HG03442 (cell line): ENCODE data around the gene IHH.
A peak's percentile ranks its signal among the peaks of the same experiment; 100 is the strongest.

Experiments used
- ATAC-seq: cut with Tn5 transposase; IDR thresholded peaks from one replicate; pipeline ENCODE4 v1.9.1; 2021; ENCODE audit warnings: mild to moderate bottlenecking, moderate library complexity; ENCODE audit not compliant: unreplicated experiment

Gene IHH

DNA sequence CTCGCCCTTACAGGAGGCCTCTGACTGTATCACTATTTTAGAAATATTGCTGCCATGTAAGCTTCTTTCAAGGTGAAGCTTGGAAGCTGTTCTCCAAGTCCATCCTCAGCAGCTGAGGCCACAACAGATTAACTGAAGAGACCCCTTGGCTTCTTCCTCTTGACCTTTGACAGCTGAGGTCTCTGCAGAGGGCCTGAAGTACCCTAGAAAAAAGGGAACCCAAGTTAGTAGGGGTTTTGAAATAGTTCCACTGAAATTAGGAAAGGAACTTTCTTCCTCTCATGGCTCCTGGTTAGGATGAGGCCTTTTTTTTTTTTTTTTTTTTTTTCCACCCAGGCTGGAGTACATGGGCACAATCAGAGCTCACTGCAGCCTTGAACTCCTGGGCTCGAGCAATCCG is 15.5 kb upstream of the IHH start:
- no peak for ATAC-seq

DNA sequence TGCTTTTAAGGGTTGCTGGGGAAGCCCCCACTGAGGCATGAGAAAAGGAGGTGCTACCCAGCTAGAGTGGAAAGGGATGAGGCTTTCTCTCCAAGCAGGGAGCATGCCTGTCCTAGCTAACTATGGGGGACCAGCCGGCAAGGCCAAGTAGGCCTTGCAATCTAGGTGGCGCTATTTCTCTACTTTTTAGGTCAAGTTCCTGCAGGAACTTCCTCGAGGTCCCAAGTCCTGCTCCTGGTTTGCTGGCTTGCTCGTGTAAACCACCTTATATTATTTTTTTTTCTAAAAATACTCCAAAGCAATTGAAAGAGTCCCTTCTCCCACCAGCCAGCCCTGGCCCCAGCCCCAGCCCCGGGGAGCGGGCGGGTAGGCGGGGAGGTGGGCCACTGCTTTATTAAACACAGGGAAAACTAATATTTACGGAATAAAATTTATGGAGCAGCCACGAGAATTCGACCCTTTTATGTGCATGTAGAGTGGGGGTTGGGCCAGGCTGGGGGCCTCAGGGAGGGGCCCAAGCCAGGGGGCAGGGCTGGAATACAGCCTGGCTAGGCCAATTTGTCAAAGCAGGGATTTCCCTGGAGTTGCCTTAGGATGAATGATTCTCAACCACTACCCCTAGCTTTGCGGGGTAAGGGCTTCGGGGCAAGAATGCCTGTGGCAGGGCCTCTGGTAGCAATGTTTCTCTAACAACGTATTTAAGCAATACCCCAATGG is 12.8 kb upstream of the IHH start:
- ATAC-seq: no peak

DNA sequence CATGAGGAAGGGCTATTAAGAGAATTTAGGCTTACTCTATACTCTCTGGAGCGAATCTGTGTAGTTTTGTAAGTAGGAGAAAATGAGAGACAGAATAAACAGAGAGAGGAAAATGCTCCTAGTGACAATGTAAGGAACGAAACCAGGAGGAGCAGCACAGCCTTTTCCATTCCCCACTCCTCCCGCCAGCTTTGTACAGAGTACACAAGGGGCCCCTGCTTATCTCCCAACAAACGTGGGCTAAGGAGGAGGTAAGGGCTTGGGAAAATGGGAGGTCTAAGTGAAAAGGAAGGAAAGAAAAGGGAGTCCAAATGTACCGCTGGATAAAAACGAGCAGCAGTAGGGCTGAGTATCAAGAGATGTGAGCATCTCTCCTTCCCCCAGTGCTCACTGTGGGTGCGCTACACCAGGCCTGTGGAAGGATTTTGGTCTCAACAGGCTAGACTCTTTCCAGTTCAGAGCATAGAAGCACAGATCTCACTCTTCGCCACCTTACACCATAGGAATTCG is 12.1 kb upstream of the IHH start:
- ATAC-seq: no peak

DNA sequence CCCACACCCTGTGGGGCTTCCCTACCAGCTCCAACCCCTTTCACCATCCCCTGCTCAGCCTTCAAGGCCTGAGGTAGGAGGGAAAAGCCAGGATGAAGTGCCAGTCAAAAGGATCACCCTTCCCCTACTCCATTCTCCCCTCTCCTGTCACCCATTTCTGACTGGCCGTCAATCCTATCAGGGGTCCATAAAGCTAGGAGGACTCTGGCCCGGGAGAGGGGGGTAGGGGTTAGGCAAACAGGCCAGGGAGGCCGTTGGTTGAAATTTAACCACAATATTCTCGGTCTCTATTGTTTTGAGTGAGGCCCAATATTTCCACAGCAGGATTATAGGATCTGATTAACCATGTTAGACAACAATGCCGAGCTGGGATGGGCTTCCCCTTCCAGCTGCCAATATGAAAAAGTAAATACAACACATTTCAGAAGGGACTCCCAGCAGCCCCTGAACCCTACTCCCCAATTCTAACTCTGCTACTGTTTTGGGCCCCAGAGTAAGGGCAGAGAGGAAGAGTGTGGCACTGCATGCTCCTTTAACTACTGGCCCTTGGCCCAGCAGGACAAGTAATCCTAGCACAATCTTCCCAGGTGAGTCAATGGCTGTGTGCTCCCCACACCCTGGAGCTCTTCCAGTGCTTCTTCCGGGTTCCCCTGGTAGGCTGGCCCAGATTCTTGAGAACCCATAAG is 10.6 kb upstream of the IHH start:
- ATAC-seq: no peak

DNA sequence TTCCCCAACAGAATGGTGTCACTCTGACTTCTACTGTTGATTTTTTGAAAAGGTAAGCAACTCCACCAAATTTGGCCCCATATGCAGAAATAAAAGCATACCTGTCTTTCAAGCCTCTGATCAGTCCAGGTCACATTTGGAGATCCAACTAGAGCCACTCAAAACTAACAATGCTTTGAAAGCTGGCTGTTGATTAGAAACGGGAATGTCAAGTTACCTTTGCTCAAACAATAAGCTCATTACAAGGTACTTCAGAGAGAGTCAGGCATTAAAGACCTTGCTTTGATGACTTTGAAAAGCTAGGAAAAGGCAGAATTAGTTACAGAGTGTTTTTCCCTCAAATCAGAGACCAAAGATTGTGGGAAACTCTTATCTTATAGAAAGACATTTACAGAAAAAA is 4.8 kb upstream of the IHH start:
- no peak for ATAC-seq

DNA sequence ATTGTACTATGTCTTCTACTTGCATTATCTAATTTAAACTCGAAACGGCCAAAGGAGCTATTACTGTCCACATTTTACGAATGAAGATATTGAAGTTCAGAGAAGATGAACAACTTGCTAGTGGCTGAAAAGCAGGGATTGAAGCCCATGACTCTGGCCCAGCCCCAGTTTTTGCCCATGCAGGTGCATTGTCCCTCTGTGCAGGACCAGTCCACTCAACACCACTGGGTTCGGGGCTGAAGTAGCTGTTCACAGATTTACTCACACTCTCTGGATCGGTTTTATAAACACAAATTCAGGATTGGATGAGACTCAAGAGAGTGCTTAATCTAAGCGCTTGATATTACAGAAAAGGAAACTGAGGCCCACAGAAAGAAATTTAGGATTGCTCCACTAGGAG is 1.4 kb upstream of the IHH start:
- ATAC-seq: no peak

DNA sequence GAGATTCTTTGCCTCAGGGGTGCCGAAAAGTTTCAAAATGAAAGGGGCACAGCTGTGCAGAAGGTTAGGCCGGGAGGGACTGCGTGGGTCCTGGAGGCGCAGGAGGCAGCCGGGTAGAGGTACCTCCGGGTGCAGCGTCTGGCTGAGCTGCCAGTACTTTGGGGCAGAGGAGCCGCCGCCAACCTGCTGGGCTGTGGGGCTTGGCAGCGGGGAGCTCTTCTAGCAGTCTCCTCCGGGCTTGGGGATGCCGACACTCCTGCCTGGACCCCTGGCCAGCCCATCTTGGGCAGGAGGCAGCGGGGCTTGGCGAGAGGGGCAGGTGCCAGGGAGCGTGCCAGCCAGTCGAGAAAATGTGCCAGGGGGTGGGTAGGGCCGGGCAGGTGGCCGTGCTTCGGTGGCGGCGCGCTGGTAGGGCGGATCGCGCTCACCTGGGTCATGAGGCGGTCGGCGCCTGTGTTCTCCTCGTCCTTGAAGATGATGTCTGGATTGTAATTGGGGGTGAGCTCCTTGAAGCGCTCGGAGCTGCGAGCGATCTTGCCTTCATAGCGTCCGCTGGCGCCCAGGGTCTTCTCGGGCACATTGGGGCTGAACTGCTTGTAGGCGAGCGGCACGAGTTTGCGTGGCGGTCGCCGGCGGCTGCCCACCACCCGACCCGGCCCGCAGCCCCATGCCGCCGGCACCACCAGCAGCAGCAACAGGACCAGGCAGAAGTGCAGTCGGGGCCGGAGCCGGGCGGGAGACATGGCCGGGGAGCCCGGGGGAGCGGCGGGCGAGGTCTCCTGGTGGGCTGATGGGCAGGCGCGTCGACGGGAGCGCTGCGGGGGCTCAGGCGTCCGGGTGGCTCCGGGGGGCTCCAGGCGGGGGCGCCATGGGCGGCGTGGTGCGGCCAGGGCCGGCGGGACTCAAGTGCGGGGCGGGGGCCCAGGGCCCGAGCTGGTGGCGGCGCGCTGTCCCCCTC is 717 bp downstream of the IHH start:
- no peak for ATAC-seq

DNA sequence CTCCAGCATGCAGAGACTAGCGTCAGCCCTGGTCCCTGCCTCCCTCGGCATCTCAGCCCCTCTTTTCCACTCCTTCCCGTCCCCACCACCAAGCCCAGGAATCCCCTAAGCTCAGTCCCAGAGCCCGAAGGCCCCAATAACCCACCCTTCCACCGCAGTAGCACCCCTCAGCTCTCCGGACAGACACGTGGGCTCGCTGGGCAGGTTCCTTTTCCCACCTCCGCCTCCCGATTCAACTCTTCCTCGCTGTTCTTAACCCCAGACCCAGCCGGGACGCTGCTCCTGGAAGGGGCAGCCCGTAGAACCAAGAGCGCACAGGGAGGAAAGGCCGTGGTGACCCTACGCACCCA is 1.4 kb downstream of the IHH start:
- no peak for ATAC-seq

DNA sequence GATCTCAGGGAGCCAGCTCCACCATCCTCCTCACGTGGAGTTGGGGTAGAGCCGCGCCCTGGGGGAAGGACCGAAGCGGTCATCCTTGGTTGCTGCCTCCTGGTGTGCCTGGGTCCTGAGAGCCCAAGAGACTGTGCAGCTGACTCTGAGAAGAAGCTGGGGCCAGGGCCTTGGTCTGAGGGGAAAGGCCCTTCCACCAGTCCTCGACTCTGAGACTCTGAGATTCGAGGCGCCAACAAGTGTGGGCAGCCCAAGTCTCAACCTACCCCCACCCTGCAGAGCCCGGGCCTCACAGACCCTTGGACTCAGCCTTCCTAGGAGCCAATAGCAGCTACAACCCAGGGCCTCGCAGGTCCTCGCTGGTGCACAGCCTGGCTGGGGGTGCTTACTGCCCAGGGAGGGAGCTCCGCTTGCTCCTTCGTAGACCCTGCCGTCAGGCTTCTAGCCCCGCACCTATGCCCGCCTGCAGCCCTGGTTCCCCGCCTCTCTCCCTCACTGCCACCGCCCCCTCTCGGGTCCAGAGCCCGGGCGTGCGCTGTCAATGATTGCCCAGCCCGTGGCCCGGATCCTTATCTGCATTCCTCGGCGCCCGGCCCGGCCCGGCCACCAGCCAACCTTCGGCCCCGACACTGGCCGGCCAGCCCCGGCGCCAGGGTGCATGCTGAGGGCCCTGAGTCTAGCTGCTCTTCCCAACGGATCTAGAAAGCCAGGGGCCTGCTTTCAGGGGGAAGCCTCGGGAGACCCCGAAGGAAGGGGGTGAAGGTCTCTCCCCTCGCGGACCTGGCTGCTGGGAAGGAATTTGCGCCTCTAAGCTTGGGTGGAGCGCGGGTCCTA is 2.0 kb downstream of the IHH start:
- ATAC-seq: no peak

DNA sequence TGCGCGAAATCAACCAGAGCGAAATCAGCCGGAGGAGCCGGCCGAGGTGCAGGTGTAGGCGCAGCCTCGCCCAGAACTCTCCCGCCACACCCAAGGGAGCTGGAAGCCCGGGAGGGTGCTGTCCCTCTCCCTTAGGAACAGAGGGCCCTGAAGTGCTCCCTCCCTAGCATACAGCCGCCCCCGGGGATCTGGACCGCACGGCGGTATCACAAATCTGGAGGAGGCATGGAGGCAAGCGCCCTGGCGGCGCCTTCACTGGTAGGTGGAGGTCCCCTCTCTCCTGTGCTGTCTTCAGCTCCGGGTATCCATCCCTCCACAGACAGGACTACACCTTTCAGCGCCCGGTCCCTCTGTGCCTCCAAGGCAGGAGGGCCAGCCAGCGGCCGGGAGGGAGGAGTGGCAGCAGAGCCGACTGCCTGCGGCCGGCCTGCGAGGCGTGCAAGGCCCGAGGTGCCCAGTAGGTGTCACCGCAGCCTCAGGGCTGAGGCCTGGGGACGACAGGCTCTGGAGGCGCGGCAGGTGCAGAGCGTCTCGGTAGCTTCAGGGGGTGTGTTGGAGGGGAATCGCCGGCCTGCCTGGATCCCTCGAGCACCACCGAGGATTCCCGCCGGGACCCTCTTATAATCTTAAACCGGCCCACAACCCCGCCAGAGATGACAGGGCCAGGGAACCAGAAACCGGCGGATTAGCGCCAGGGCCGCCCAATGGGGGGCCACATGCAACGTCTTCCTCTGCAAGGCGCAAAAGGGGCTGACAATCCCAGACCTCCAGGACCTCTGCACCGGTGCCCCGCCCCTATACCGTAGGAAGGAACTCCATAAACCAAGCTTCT is 2.8 kb downstream of the IHH start:
- ATAC-seq: peak; percentile 92

DNA sequence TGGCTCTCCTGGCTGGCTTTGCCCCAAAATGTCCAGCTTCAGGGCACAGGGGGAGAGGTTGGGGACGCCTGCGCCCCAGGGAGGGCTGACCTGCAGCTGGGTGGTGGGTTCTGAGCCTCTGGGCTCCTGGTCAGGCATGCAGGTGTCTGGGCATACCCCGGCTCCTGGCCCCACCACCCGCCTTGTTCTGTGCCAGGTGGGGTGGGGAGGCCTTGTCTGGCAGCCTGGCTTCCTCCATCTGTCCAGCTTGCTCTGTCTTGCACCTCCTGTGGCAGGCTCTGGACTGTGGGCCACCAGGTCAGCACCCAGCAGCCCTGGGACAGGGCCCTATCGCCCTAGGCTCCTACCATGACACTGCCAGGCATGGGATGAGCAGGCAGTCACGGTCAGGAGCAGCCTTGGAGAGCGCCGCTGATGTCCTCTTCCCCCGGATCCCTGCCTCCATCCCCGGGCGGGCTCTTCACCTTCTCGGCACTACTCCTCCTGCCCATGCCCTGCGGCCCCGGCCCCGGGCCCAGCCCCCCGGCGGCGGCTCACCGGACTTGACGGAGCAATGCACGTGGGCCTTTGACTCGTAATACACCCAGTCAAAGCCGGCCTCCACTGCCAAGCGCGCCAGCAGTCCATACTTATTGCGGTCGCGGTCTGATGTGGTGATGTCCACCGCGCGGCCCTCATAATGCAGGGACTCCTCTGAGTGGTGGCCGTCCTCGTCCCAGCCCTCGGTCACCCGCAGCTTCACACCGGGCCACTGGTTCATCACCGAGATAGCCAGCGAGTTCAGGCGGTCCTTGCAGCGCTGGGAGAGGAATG is 3.6 kb downstream of the IHH start:
- ATAC-seq: no peak

DNA sequence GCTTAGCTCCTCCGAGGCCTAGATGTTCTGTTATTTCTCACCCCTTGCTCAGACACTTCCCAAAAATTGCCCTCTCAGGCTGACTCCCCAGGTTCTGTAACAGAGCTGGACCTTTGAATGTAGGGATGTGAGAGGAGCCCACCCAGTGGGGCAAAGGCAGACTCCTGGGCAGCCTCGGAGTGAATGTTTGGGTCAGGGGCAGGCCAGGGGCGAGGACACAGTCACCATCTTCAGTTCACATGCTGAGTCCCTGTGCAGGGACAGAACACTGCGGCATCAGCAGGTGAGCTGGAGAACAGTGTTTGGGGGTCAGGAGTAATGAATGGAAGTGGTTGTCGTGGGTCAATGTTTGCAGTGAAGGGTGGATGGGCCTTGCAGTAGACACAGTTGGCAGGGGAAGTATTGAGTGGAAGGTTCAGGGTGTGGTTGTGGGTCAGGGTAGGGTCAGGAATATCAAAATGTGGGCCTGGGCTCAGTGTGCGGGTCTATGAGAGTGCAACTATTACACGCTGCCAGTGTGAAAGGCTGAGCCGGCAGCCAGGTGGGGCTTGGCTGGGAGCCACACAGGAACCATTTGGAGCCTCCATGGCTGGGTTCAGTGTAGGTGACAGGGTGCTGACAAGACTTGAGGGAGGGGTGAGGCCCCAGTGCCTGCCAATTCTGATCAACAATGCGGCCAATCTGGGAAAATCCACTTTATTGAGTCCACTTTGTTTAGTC is 4.4 kb downstream of the IHH start:
- ATAC-seq: no peak

DNA sequence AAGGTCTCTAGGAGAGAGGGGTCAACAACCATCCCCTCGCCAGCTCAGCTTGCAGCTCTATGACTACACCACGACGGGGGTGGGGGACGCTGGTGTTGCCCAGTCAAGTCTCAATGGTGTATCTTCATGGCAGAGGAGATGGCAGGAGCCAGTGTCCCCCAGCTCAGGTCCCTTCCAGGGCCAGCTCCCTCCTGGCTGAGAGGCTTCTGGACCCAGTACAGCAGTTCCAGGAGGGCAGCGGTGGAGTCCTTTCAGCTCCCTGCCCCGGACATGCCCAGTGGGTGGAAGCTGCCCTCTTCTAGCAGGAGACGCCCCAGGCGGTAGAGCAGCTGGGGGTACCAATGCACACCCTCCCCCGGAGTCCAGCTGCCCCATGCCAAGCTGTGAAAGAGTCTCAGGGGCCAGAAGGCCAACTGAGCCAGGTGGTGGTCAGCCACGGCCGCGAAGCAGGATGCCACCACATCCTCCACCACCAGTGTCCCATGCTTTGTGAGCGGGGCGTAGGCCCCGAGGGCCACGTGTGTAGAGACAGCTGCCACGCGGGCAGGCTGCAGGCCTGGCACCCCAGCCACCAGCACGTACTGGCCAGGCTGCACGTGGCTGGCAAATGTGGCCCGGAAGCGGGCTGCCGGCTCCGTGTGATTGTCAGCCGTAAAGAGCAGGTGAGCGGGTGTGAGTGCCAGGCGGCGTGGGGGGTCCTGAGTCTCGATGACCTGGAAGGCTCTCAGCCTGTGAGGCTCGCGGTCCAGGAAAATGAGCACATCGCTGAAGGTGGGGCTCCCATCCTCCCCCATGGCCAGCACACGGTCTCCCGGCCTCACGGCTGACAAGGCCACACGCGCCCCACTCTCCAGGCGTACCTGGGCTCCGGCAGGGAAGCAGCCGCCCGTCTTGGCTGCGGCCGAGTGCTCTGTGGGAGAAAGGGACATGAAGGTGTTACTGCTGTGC is 5.5 kb downstream of the IHH start:
- ATAC-seq: no peak

DNA sequence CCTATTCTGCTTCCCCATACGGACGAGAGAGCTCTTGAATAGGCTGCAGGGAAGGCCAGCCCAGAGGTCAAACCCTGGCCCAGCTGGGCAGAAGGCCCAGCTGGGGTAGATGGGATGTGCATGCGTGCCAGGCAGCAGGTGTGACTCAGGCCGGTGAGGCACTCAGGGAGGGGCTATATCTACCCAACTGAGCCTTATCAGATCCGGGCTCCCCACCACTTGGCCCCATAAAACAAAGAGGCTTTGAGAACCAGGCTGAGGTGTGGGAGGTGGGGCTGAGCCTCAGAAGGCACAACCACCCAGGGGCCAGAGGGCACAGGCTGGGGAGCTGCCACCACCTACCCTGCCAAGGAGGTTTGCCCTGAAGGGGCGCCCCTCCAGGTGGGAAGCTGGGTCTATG is 11.4 kb downstream of the IHH start:
- no peak for ATAC-seq

DNA sequence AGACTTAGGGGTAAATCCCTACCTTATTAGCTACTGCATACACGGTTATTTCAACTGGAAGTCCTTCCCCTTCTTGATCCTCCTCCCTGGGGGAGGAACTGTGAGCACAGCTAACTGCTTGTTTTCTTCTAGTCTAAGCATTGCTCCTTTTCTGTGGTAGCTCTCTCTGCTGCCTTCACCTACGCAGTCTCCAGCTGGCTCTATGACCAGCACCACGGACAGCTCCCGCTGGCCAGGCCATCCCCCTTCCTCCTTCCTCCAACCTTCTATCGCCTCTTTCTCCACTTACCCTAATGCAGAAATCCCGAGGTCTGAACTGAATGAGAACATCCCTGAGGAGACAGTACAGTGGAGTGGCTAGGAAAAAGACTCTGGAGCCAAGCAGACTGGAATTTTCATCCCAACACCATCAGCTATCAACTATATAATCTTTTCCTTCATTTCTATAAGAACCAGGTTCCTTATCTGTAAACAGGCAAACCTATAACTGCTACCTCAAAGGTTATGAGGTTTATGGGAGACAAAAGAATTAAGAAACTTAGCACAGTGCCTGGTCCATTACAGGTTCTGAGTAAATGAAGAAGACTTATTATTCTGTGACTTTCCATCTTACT is 14.7 kb downstream of the IHH start:
- no peak for ATAC-seq

DNA sequence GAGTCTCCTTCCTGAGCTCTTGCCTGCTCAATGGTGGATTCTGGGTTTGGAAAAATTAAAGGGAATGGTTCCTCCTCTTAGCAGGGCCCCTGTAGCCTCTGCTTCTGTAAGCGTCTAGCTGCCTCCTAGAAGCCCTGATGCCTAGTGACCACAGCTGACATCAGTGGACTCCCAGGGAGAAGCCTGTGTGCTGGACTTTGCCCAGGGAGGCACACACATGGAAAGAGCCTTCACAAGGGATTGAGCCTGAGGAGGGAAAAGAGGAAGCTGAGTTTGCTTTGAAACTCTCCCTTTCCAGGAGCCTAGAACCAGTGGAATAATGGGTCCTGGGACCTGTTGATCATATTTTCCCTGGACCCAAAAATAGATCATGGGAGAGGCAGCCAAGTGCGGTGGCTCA is 18.0 kb downstream of the IHH start:
- ATAC-seq: no peak

DNA sequence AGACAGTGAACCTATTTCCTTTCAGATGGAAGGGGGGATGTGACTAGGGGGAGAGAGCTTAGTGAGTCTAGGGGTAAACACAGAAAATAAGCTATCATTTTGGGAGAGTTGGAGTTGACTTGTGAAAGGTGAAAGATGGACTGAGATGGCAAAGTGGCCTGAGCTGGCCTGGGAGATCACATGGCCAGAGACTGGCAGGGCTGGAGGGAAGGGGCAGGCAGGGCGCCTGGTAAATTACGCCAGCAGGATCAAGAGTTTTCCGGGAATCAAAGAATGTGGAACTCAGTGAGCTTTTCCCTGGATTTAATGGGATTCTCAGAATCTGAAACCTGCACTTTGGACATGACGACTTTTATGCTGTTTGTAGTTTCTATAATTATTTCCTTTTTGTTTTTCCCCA is 18.6 kb downstream of the IHH start:
- ATAC-seq: no peak
